ENCODE measurements around the gene KRTAP12-3. TPM values are rescaled to one million over a fixed set of nuclear protein-coding genes. Genes with fewer than 3 reads are reported as not detected.
"Not testable (repeated sequence)": the region's sequence is repeated elsewhere in the genome, so short reads cannot be mapped to it uniquely, and the experiment has no call there.

The KRTAP12-3 gene
- total and polyA plus RNA-seq, 9 of the 15 experiments (the other 6 are each of a cell fraction or from before 2014, with no cell fraction given): not detected

DNA sequence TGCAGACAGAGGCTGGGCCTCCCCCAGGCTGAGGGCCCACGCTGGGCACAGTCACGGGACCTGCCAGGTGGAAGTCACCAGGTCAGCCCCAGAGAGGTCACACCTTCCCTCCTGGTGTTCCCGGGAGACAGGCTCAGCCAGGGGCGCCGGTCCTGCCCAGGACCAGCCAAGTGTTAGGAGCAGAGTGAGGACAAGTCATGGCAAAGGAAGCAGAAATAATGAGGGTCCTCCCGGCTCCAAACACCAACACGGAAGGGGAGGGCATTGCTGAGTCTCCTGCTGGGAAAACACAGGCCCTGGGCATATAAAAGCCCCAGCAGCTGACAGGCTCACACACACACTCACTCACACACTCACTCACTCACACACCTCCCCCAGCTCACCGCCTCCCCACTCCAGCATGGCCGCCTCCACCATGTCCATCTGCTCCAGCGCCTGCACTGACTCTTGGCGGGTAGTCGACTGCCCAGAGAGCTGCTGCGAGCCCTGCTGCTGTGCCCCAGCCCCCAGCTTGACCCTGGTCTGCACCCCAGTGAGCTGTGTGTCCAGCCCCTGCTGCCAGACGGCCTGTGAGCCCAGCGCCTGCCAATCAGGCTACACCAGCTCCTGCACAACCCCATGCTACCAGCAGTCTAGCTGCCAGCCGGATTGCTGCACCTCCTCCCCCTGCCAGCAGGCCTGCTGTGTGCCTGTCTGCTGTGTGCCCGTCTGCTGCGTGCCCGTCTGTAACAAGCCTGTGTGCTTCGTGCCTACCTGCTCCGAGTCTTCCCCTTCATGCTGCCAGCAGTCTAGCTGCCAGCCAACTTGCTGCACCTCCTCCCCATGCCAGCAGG lies 20.5 kb upstream of the KRTAP12-3 start, which contains the start of gene KRTAP10-10:
KRTAP10-10 (plus strand) TSS at position 339 of the 833 bp plus-strand sequence; CDS start at position 401, 62 bp downstream.
- TF ChIP-seq BDP1 (IDR thresholded peaks at IDR 0.05; ENCODE audit: insufficient read depth, insufficient read length): no peak
- no peak for TF ChIP-seq GATAD2B (IDR thresholded peaks at IDR 0.05; ENCODE audit: borderline replicate concordance)
- TF ChIP-seq RBM25 (IDR thresholded peaks at IDR 0.05; ENCODE audit: low read depth, low read length, severe bottlenecking): no peak
- no peak for TF ChIP-seq SIX5 (IDR thresholded peaks at IDR 0.05; ENCODE audit: borderline replicate concordance in 1 of 2, insufficient read depth in 1 of 2, low read depth in 1 of 2, low read length in 2 of 2)
- no peak for TF ChIP-seq TRIM28 (IDR thresholded peaks at IDR 0.05)
- TF ChIP-seq ZBED1 (IDR thresholded peaks at IDR 0.05): no peak
- TF ChIP-seq, protein P1, sequence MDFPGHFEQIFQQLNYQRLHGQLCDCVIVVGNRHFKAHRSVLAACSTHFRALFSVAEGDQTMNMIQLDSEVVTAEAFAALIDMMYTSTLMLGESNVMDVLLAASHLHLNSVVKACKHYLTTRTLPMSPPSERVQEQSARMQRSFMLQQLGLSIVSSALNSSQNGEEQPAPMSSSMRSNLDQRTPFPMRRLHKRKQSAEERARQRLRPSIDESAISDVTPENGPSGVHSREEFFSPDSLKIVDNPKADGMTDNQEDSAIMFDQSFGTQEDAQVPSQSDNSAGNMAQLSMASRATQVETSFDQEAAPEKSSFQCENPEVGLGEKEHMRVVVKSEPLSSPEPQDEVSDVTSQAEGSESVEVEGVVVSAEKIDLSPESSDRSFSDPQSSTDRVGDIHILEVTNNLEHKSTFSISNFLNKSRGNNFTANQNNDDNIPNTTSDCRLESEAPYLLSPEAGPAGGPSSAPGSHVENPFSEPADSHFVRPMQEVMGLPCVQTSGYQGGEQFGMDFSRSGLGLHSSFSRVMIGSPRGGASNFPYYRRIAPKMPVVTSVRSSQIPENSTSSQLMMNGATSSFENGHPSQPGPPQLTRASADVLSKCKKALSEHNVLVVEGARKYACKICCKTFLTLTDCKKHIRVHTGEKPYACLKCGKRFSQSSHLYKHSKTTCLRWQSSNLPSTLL (IDR thresholded peaks at IDR 0.05): no peak
- TF ChIP-seq MCM7 (IDR thresholded peaks at IDR 0.05): no peak
- no peak for TF ChIP-seq ZNF408 (CRISPR knock-in tag; IDR thresholded peaks at IDR 0.05; ENCODE audit: low read depth)
- TF ChIP-seq ZBTB1 (CRISPR knock-in tag; IDR thresholded peaks at IDR 0.05; ENCODE audit: borderline replicate concordance, low read depth): no peak
- no peak for TF ChIP-seq JUNB (CRISPR knock-in tag; conservative IDR thresholded peaks at IDR 0.05)
- intact Hi-C loops (cut with micrococcal nuclease) (no loop called here), in situ Hi-C loops (cut with MboI) (no loop called here)
- H4K20me1 ChIP-seq (replicated peaks; ENCODE audit: control insufficient read depth, insufficient read depth, low read length): no peaks in the 10 kb centered on the region
- no peaks in the 10 kb centered on the region for H3K9me3 ChIP-seq (replicated peaks; ENCODE audit: control insufficient read depth, insufficient read depth, low read depth, low read length)
- CTCF ChIA-PET (ENCODE audit: low intra/inter-chr PET ratio): no interaction called here
- BruUV-seq (replicated peaks): no TSS peak
- H3K27ac ChIP-seq (ENCODE audit: extremely low read depth, low read depth, low read length): no peak within 1 kb of the TSS
- H3K9me1 ChIP-seq (ENCODE audit: control insufficient read depth, insufficient read depth, low read length): no peaks in the 10 kb centered on the region
- no peak within 1 kb of the TSS for H3K4me2 ChIP-seq (ENCODE audit: insufficient read depth, low read length)
- DNase-seq (ENCODE audit: extremely low read depth in 1 of 4, low spot score in 3 of 4) (no peak), FAIRE-seq (no peak), ATAC-seq (peak; percentile 36; the same call in 1 of the 3 replicates)
- POLR2A ChIA-PET: interaction anchor here (0.6 kb wide), 2 partner anchors 12 to 13 kb away, joined by 3 read pairs; no protein-coding TSS in a partner anchor
- H3K36me3 ChIP-seq (ENCODE audit: control insufficient read depth, insufficient read depth, low read length): no peaks in the 10 kb centered on the region
- 0% methylated on average over 21 of the region's 21 CpGs for WGBS (ENCODE audit: insufficient coverage, low coverage, missing lambda C conversion rate)
- H3K79me2 ChIP-seq (ENCODE audit: control insufficient read depth, insufficient read depth, low read length): no peaks in the 10 kb centered on the region
- no peak within 1 kb of the TSS for H2AFZ ChIP-seq (ENCODE audit: low read depth, low read length)
- H3K27me3 ChIP-seq (ENCODE audit: control insufficient read depth in 2 of 2, insufficient read depth in 2 of 2, low read length in 2 of 2): peaks cover 0 to 6% of the 10 kb centered on the region in 2 experiments; a peak in 2 of 5 replicates
- no peak within 1 kb of the TSS; a peak in 1 of 4 replicates for H3K9ac ChIP-seq (ENCODE audit: insufficient read depth in 1 of 2, low read depth in 2 of 2, low read length in 2 of 2)
- H3K4me3 ChIP-seq: no peak within 1 kb of the TSS
- H3K4me1 ChIP-seq (replicated peaks in 1 of 2; ENCODE audit: control insufficient read depth in 2 of 2, insufficient read depth in 2 of 2, low read length in 2 of 2): peaks cover 0 to 3% of the 10 kb centered on the region in 2 experiments; a peak in 2 of 5 replicates

DNA sequence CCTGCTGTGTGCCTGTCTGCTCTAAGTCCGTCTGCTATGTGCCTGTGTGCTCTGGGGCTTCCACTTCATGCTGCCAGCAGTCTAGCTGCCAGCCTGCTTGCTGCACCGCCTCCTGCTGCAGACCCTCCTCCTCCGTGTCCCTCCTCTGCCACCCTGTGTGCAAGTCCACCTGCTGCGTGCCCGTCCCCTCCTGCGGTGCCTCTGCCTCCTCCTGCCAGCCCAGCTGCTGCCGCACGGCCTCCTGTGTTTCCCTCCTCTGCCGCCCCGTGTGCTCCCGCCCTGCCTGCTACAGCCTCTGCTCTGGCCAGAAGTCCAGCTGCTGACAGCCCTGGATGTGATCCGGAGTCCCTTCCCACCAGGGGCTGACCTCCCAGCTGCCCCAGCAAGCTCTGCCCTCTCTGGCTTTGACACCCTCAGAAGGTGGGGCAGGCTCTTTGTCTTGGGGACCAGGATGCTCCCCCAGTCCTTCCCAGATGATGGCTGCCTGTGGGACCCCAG lies 19.8 kb upstream of the KRTAP12-3 start:
- BruUV-seq (replicated peaks); H3K4me2 ChIP-seq (ENCODE audit: insufficient read depth, low read length); H2AFZ ChIP-seq (ENCODE audit: low read depth, low read length); H3K9me3 ChIP-seq (replicated peaks; ENCODE audit: control insufficient read depth, insufficient read depth, low read depth, low read length); DNase-seq (ENCODE audit: extremely low read depth in 1 of 4, low spot score in 3 of 4); H3K27me3 ChIP-seq (ENCODE audit: control insufficient read depth in 2 of 2, insufficient read depth in 2 of 2, low read length in 2 of 2); H3K79me2 ChIP-seq (ENCODE audit: control insufficient read depth, insufficient read depth, low read length); H3K9me1 ChIP-seq (ENCODE audit: control insufficient read depth, insufficient read depth, low read length); H3K4me1 ChIP-seq (replicated peaks in 1 of 2; ENCODE audit: control insufficient read depth in 2 of 2, insufficient read depth in 2 of 2, low read length in 2 of 2); CTCF ChIA-PET (ENCODE audit: low intra/inter-chr PET ratio); H4K20me1 ChIP-seq (replicated peaks; ENCODE audit: control insufficient read depth, insufficient read depth, low read length); H3K4me3 ChIP-seq; H3K36me3 ChIP-seq (ENCODE audit: control insufficient read depth, insufficient read depth, low read length); H3K9ac ChIP-seq (ENCODE audit: insufficient read depth in 1 of 2, low read depth in 2 of 2, low read length in 2 of 2); FAIRE-seq; H3K27ac ChIP-seq (ENCODE audit: extremely low read depth, low read depth, low read length); intact Hi-C loops (cut with micrococcal nuclease); in situ Hi-C loops (cut with MboI); ATAC-seq: not testable (repeated sequence)
- POLR2A ChIA-PET: interaction anchor here (0.6 to 1.0 kb wide), 2 partner anchors 12 to 15 kb away, joined by 3 read pairs; no protein-coding TSS in a partner anchor
- WGBS (ENCODE audit: insufficient coverage, low coverage, missing lambda C conversion rate): 4% methylated on average over 7 of the region's 12 CpGs
